ENCODE results near the gene ELAVL3.
A peak's percentile ranks its signal among the peaks of the same experiment; 100 is the strongest.
"Not testable (repeated sequence)": the region's sequence is repeated elsewhere in the genome, so short reads cannot be mapped to it uniquely, and the experiment has no call there.

Gene ELAVL3

GRCh38 chr19:11418549-11419506 is 62.0 kb downstream of the ELAVL3 start, which contains the start of gene RGL3:
TSS of gene RGL3 (minus strand) at chr19:11419314. CDS start at chr19:11419278, 36 bp downstream.
- peaks cover 19% of the 10 kb centered on the region for H3K4me1 ChIP-seq (ENCODE audit: control insufficient read depth, insufficient read depth, low read length)
- peak within 1 kb of the TSS in 1 of 2 donors; percentile 62 for H3K4me3 ChIP-seq (ENCODE audit: low read length in 2 of 2)
- peaks cover 50 to 54% of the 10 kb centered on the region in 2 donors for H3K27me3 ChIP-seq (ENCODE audit: control insufficient read depth in 1 of 2, insufficient read depth in 2 of 2, low read length in 2 of 2)
- H3K36me3 ChIP-seq (ENCODE audit: control insufficient read depth in 2 of 2, insufficient read depth in 2 of 2, low read length in 2 of 2): no peaks in the 10 kb centered on the region
- H3K9ac ChIP-seq (ENCODE audit: low read length in 2 of 2): no peak within 1 kb of the TSS
- H3K9me3 ChIP-seq (ENCODE audit: control insufficient read depth in 2 of 2, low read length in 2 of 2): no peaks in the 10 kb centered on the region
- no peak within 1 kb of the TSS for H3K27ac ChIP-seq (ENCODE audit: low read length)

DNA sequence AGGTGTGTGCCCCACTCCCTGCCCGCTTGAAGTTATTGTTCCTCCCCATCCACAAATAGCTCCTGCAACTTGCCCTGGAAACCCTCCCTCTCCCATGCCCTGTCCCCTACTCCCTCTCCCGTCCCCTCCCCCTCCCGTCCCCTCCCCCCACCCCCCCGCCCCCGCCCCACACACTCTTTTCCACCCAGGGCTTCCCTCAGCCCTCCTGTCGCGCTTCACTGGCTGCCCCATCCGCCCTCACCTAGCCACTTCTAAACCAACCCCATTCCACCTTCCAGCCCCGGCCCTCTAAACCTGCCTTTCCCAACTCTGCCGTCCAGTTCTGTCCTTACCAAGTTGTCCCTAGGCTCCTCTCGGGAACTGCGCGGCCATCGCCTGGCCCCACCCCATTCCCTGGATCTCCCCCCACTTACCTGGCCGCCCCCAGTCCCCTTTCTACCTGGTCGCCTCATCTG is 62.7 kb downstream of the ELAVL3 start:
- Histone ChIP-seq H3K4me1 (ENCODE audit: control insufficient read depth, insufficient read depth, low read length) (peaks cover 19% of the 10 kb centered on the region), H3K9me3 (ENCODE audit: control insufficient read depth in 2 of 2, low read length in 2 of 2) (no peaks in the 10 kb centered on the region), H3K36me3 (ENCODE audit: control insufficient read depth in 2 of 2, insufficient read depth in 2 of 2, low read length in 2 of 2) (no peaks in the 10 kb centered on the region), H3K4me3 (ENCODE audit: low read length in 2 of 2) (no peak overlapping the region), H3K9ac (ENCODE audit: low read length in 2 of 2) (no peak overlapping the region), H3K27me3 (ENCODE audit: control insufficient read depth in 1 of 2, insufficient read depth in 2 of 2, low read length in 2 of 2) (peaks cover 45 to 47% of the 10 kb centered on the region in 2 donors), H3K27ac (ENCODE audit: low read length) (no peak overlapping the region)

DNA sequence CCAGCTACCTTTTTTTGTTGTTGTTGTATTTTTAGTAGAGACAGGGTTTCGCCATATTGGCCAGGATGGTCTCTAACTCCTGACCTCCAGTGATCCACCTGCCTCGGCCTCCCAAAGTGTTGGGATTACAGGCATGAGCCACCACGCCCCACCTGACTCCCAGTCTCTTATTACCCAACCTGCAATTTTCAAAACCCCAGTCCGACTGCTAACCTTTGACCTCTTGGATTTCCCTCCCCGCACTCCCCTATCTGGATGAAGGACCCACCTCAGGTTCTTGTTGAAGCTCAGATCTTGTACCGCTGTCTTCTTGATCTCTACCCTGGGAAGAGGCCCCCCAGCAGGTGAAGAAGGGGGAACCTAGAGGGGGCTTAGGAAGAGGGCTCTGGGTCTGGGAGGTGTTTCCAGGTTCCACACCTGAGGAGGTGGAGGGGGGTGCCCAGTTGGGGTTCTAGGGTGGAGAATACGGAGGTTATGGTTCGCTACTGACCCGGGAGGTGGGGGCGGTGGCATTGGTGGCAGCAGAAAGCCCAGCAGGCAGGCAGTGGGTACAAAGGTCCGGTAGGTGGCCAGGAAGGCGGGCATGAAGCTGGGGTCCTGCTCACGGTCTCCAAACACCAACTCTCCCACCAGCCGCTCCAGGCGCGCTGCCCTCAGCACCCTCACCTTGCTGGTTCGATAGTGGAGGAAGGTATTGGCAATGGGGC is 64.3 kb downstream of the ELAVL3 start:
- H3K27me3 ChIP-seq (ENCODE audit: control insufficient read depth in 1 of 2, insufficient read depth in 2 of 2, low read length in 2 of 2): peaks cover 30 to 35% of the 10 kb centered on the region in 2 donors
- peaks cover 15% of the 10 kb centered on the region for H3K4me1 ChIP-seq (ENCODE audit: control insufficient read depth, insufficient read depth, low read length)
- H3K27ac ChIP-seq (ENCODE audit: low read length): no peak overlapping the region
- H3K36me3 ChIP-seq (ENCODE audit: control insufficient read depth in 2 of 2, insufficient read depth in 2 of 2, low read length in 2 of 2): no peaks in the 10 kb centered on the region
- no peak overlapping the region for H3K9ac ChIP-seq (ENCODE audit: low read length in 2 of 2)
- no peak overlapping the region for H3K4me3 ChIP-seq (ENCODE audit: low read length in 2 of 2)
- H3K9me3 ChIP-seq (ENCODE audit: control insufficient read depth in 2 of 2, low read length in 2 of 2): no peaks in the 10 kb centered on the region

GRCh38 chr19:11414544-11414943 is 66.3 kb downstream of the ELAVL3 start:
- Histone ChIP-seq H3K27me3 (ENCODE audit: control insufficient read depth in 1 of 2, insufficient read depth in 2 of 2, low read length in 2 of 2) (peaks cover 17 to 18% of the 10 kb centered on the region in 2 donors), H3K27ac (ENCODE audit: low read length) (no peak overlapping the region)

DNA sequence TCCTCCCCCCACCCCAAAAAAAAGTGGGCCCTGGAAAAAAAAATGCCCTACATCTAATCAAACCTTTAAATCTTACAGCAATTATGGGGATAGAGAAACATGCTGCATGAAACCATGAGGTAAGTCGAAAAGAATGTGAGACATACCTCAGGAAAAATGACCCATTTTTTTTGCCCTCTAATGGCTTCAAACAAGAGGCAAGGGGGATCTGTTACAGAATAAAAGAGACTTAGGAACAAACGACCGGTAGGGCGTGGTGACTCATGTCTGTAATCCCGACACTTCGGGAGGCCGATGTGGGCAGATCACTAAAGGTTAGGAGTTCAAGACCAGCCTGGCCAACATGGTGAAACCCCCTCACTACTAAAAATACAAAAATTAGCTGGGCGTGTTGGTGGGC is 70.2 kb downstream of the ELAVL3 start:
- H3K4me1 ChIP-seq (ENCODE audit: control insufficient read depth, insufficient read depth, low read length): peaks cover 4% of the 10 kb centered on the region
- no peaks in the 10 kb centered on the region for H3K36me3 ChIP-seq (ENCODE audit: control insufficient read depth in 2 of 2, insufficient read depth in 2 of 2, low read length in 2 of 2)
- no peak overlapping the region for H3K4me3 ChIP-seq (ENCODE audit: low read length in 2 of 2)
- peaks cover 5 to 17% of the 10 kb centered on the region in 2 donors for H3K27me3 ChIP-seq (ENCODE audit: control insufficient read depth in 1 of 2, insufficient read depth in 2 of 2, low read length in 2 of 2)
- H3K27ac ChIP-seq (ENCODE audit: low read length): no peak overlapping the region
- H3K9me3 ChIP-seq (ENCODE audit: control insufficient read depth in 2 of 2, low read length in 2 of 2): no peaks in the 10 kb centered on the region
- H3K9ac ChIP-seq (ENCODE audit: low read length in 2 of 2): no peak overlapping the region

More at GRCh38 chr19:11414544-11414943, 66.3 kb downstream of the ELAVL3 start:
- Histone ChIP-seq H3K36me3 (ENCODE audit: control insufficient read depth in 2 of 2, insufficient read depth in 2 of 2, low read length in 2 of 2) (no peaks in the 10 kb centered on the region), H3K9ac (ENCODE audit: low read length in 2 of 2) (no peak overlapping the region), H3K9me3 (ENCODE audit: control insufficient read depth in 2 of 2, low read length in 2 of 2) (no peaks in the 10 kb centered on the region), H3K4me1 (ENCODE audit: control insufficient read depth, insufficient read depth, low read length) (peaks cover 3% of the 10 kb centered on the region), H3K4me3 (ENCODE audit: low read length in 2 of 2) (no peak overlapping the region)

- Histone ChIP-seq H3K27me3 (ENCODE audit: control insufficient read depth in 1 of 2, insufficient read depth in 2 of 2, low read length in 2 of 2) (peaks cover 5 to 17% of the 10 kb centered on the region in 2 donors), H3K36me3 (ENCODE audit: control insufficient read depth in 2 of 2, insufficient read depth in 2 of 2, low read length in 2 of 2) (no peaks in the 10 kb centered on the region), H3K27ac (ENCODE audit: low read length) (no peak overlapping the region), H3K9ac (ENCODE audit: low read length in 2 of 2) (no peak overlapping the region), H3K4me1 (ENCODE audit: control insufficient read depth, insufficient read depth, low read length) (peaks cover 4% of the 10 kb centered on the region), H3K9me3 (ENCODE audit: control insufficient read depth in 2 of 2, low read length in 2 of 2) (no peaks in the 10 kb centered on the region), H3K4me3 (ENCODE audit: low read length in 2 of 2) (no peak overlapping the region)
Measured at GRCh38 chr19:11408591-11408990, 72.3 kb downstream of the ELAVL3 start.

- H3K27ac ChIP-seq (ENCODE audit: low read length); H3K36me3 ChIP-seq (ENCODE audit: control insufficient read depth in 2 of 2, insufficient read depth in 2 of 2, low read length in 2 of 2); H3K9me3 ChIP-seq (ENCODE audit: control insufficient read depth in 2 of 2, low read length in 2 of 2); H3K4me1 ChIP-seq (ENCODE audit: control insufficient read depth, insufficient read depth, low read length); H3K4me3 ChIP-seq (ENCODE audit: low read length in 2 of 2); H3K9ac ChIP-seq (ENCODE audit: low read length in 2 of 2): not testable (repeated sequence)
- peaks cover 5 to 17% of the 10 kb centered on the region in 2 donors for H3K27me3 ChIP-seq (ENCODE audit: control insufficient read depth in 1 of 2, insufficient read depth in 2 of 2, low read length in 2 of 2)
Measured at GRCh38 chr19:11406703-11407236, 74.1 kb downstream of the ELAVL3 start.

- Histone ChIP-seq H3K4me3 (ENCODE audit: low read length in 2 of 2) (no peak overlapping the region), H3K9me3 (ENCODE audit: control insufficient read depth in 2 of 2, low read length in 2 of 2) (no peaks in the 10 kb centered on the region), H3K27me3 (ENCODE audit: control insufficient read depth in 1 of 2, insufficient read depth in 2 of 2, low read length in 2 of 2) (peaks cover 5 to 13% of the 10 kb centered on the region in 2 donors)
Measured at GRCh38 chr19:11405846-11406643, 74.8 kb downstream of the ELAVL3 start.

GRCh38 chr19:11404588-11405222 is 76.1 kb downstream of the ELAVL3 start:
- no peak overlapping the region for H3K27ac ChIP-seq (ENCODE audit: low read length)

More at GRCh38 chr19:11405846-11406643, 74.8 kb downstream of the ELAVL3 start:
- Histone ChIP-seq H3K36me3 (ENCODE audit: control insufficient read depth in 2 of 2, insufficient read depth in 2 of 2, low read length in 2 of 2) (no peaks in the 10 kb centered on the region), H3K4me1 (ENCODE audit: control insufficient read depth, insufficient read depth, low read length) (peaks cover 4% of the 10 kb centered on the region), H3K9ac (ENCODE audit: low read length in 2 of 2) (no peak overlapping the region), H3K27ac (ENCODE audit: low read length) (no peak overlapping the region)

More at GRCh38 chr19:11404588-11405222, 76.1 kb downstream of the ELAVL3 start:
- Histone ChIP-seq H3K4me1 (ENCODE audit: control insufficient read depth, insufficient read depth, low read length) (peaks cover 4% of the 10 kb centered on the region), H3K4me3 (ENCODE audit: low read length in 2 of 2) (no peak overlapping the region), H3K9ac (ENCODE audit: low read length in 2 of 2) (no peak overlapping the region), H3K9me3 (ENCODE audit: control insufficient read depth in 2 of 2, low read length in 2 of 2) (no peaks in the 10 kb centered on the region), H3K27me3 (ENCODE audit: control insufficient read depth in 1 of 2, insufficient read depth in 2 of 2, low read length in 2 of 2) (peaks cover 5 to 13% of the 10 kb centered on the region in 2 donors), H3K36me3 (ENCODE audit: control insufficient read depth in 2 of 2, insufficient read depth in 2 of 2, low read length in 2 of 2) (no peaks in the 10 kb centered on the region)

Measured in stomach smooth muscle (tissue), 2 donors.